Measurements from ENCODE around the gene CIDEA. TPM values are rescaled to one million over a fixed set of nuclear protein-coding genes. Genes with fewer than 3 reads are reported as not detected.
A peak's percentile ranks its signal among the peaks of the same experiment; 100 is the strongest.

The CIDEA gene
- total RNA-seq, 1 donor from 2014 or later = not detected

GRCh38 chr18:12301263-12302005, 47.3 kb downstream of the CIDEA start:
- H3K4me3 ChIP-seq = no peak overlapping the region
- intact Hi-C loops (cut with DNase I) = no loop called here
- no peak for TF ChIP-seq CTCF (IDR thresholded peaks at IDR 0.05)
- peaks cover 2% of the 10 kb centered on the region for H3K4me1 ChIP-seq
- no peaks in the 10 kb centered on the region for H3K27me3 ChIP-seq (ENCODE audit: low read depth)
- DNase-seq (no peak), ATAC-seq (no peak)
- no peak overlapping the region for H3K27ac ChIP-seq
- H3K36me3 ChIP-seq = no peaks in the 10 kb centered on the region
- H3K9me3 ChIP-seq = no peaks in the 10 kb centered on the region

- Histone ChIP-seq H3K4me1 (peaks cover 12% of the 10 kb centered on the region), H3K9me3 (no peaks in the 10 kb centered on the region), H3K36me3 (no peaks in the 10 kb centered on the region), H3K4me3 (no peak overlapping the region), H3K27ac (no peak overlapping the region), H3K27me3 (ENCODE audit: low read depth) (no peaks in the 10 kb centered on the region)
- ATAC-seq = no peak
- DNase-seq = no peak
- intact Hi-C loops (cut with DNase I) = no loop called here
- TF ChIP-seq CTCF (IDR thresholded peaks at IDR 0.05) = no peak
Observed at GRCh38 chr18:12302391-12303147, 48.4 kb downstream of the CIDEA start.

- DNase-seq (peak; percentile 61), ATAC-seq (peak in 1 of 2 donors; percentile 30)
- intact Hi-C loops (cut with DNase I) = no loop called here
- H3K4me1 ChIP-seq = peaks cover 16% of the 10 kb centered on the region
- H3K27ac ChIP-seq = no peak overlapping the region
- no peak overlapping the region for H3K4me3 ChIP-seq
- no peaks in the 10 kb centered on the region for H3K36me3 ChIP-seq
- no peaks in the 10 kb centered on the region for H3K27me3 ChIP-seq (ENCODE audit: low read depth)
- no peak for TF ChIP-seq CTCF (IDR thresholded peaks at IDR 0.05)
- no peaks in the 10 kb centered on the region for H3K9me3 ChIP-seq
Observed at GRCh38 chr18:12304351-12305210, 50.4 kb downstream of the CIDEA start.

GRCh38 chr18:12305211-12305610, 51.0 kb downstream of the CIDEA start:
- no peaks in the 10 kb centered on the region for H3K9me3 ChIP-seq
- H3K27ac ChIP-seq = no peak overlapping the region
- DNase-seq = no peak
- TF ChIP-seq CTCF (IDR thresholded peaks at IDR 0.05) = no peak
- H3K4me3 ChIP-seq = no peak overlapping the region
- H3K27me3 ChIP-seq (ENCODE audit: low read depth) = no peaks in the 10 kb centered on the region
- no peaks in the 10 kb centered on the region for H3K36me3 ChIP-seq
- peaks cover 22% of the 10 kb centered on the region for H3K4me1 ChIP-seq
- intact Hi-C loops (cut with DNase I) = no loop called here
- ATAC-seq = no peak

DNA sequence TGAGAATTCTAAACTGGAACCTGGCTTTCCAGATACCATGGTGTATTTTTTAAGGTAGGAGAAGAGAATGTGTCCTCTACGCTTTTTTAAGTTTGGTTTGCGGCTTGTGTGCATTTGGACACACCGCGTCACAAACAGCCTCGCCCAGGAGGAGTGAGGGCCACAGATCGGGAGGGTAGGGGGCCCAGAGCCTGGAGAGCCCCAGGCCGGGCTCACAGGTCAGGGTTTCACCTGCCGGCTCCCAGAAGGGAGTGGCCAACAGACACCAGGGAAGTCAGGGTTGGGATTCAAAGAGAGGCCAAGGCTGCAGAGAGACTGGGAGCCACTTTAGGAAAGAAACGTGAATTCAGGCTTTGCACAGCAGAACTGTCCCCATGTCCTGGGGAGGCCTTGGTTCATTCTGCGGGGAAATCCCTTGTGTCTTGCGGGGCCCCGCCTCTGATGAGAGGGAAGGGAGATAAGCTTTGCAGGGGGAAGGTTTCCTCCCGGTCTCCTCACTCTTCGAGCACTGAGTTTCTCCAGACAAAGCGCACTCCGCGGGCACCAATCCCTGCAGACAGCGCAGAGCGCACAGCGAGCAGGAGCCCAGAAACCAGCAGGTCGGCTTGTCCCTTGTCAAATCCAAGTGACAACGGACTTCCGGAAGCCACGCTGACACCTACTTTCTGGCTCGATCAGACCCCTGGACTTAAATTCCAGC, 51.9 kb downstream of the CIDEA start:
- intact Hi-C loops (cut with DNase I) = no loop called here
- Histone ChIP-seq H3K36me3 (peaks cover 9% of the 10 kb centered on the region), H3K4me3 (no peak overlapping the region), H3K27me3 (ENCODE audit: low read depth) (no peaks in the 10 kb centered on the region), H3K27ac (no peak overlapping the region), H3K4me1 (peaks cover 29% of the 10 kb centered on the region), H3K9me3 (no peaks in the 10 kb centered on the region)
- DNase-seq = no peak
- TF ChIP-seq CTCF (IDR thresholded peaks at IDR 0.05) = no peak
- ATAC-seq = no peak

Measured in lower lobe of right lung (tissue), 2 donors.